ENCODE results near the gene PRR33. TPM values are rescaled to one million over a fixed set of nuclear protein-coding genes. Genes with fewer than 3 reads are reported as not detected.

The PRR33 gene
- total RNA-seq, 1 experiment from 2014 or later = not detected

GRCh38 chr11:1935156-1936071 is 43.7 kb upstream of the PRR33 start:
- TF ChIP-seq EZH2 (IDR thresholded peaks at IDR 0.05) (no peak), CTCF (IDR thresholded peaks at IDR 0.05 in 2 of 3, conservative IDR thresholded peaks at IDR 0.05 in 1 of 3; ENCODE audit: borderline replicate concordance in 1 of 3, insufficient read depth in 1 of 3, low read depth in 2 of 3, low read length in 2 of 3) (no peak), EGR1 (IDR thresholded peaks at IDR 0.05; ENCODE audit: low read depth) (no peak), SIN3A (IDR thresholded peaks at IDR 0.05; ENCODE audit: low read depth) (no peak), ZFX (IDR thresholded peaks at IDR 0.05) (no peak), POLR2AphosphoS5 (IDR thresholded peaks at IDR 0.05; ENCODE audit: low read depth, low read length) (no peak), CEBPB (IDR thresholded peaks at IDR 0.05; ENCODE audit: low read depth) (no peak), EZH2phosphoT487 (IDR thresholded peaks at IDR 0.05; ENCODE audit: borderline replicate concordance) (no peak), FOSL1 (IDR thresholded peaks at IDR 0.05; ENCODE audit: low read depth) (no peak), ZNF274 (IDR thresholded peaks at IDR 0.05; ENCODE audit: low read depth, low read length) (no peak), POLR2A (IDR thresholded peaks at IDR 0.05; ENCODE audit: borderline replicate concordance, extremely low read depth, insufficient read depth, insufficient read length) (no peak)
- TF ChIP-seq, protein P1, sequence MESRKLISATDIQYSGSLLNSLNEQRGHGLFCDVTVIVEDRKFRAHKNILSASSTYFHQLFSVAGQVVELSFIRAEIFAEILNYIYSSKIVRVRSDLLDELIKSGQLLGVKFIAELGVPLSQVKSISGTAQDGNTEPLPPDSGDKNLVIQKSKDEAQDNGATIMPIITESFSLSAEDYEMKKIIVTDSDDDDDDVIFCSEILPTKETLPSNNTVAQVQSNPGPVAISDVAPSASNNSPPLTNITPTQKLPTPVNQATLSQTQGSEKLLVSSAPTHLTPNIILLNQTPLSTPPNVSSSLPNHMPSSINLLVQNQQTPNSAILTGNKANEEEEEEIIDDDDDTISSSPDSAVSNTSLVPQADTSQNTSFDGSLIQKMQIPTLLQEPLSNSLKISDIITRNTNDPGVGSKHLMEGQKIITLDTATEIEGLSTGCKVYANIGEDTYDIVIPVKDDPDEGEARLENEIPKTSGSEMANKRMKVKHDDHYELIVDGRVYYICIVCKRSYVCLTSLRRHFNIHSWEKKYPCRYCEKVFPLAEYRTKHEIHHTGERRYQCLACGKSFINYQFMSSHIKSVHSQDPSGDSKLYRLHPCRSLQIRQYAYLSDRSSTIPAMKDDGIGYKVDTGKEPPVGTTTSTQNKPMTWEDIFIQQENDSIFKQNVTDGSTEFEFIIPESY (IDR thresholded peaks at IDR 0.05; ENCODE audit: extremely low read depth, insufficient replicate concordance, low read length) = no peak
- ChIA-PET RAD21 (ENCODE audit: low non-redundant PET in 1 of 2, low total read pairs in 2 of 2, uncharacterized antibody in 2 of 2, unreplicated experiment in 2 of 2) (no interaction called here), POLR2A (no interaction called here), CTCF (no interaction called here)
- no TSS peak for BruUV-seq (replicated peaks)
- intact Hi-C loops (cut with micrococcal nuclease) = no loop called here
- Histone ChIP-seq H3K9me2 (ENCODE audit: insufficient read depth) (no peaks in the 10 kb centered on the region), H3K9me3 (ENCODE audit: control insufficient read depth in 1 of 2, insufficient read depth in 1 of 2, low read depth in 1 of 2, low read length in 2 of 2) (no peaks in the 10 kb centered on the region), H4K20me1 (ENCODE audit: insufficient read depth) (no peaks in the 10 kb centered on the region), H3K27me3 (ENCODE audit: insufficient read depth, low read length) (no peaks in the 10 kb centered on the region), H3K9ac (ENCODE audit: low read length) (no peak overlapping the region), H3K36me3 (ENCODE audit: control insufficient read depth in 1 of 2, insufficient read depth in 2 of 2, low read length in 2 of 2) (no peaks in the 10 kb centered on the region), H3K27ac (ENCODE audit: low read depth, low read length) (no peak overlapping the region), H3K4me2 (ENCODE audit: low read length) (no peak overlapping the region), H3K4me3 (replicated peaks in 1 of 2; ENCODE audit: low read depth in 1 of 2, low read length in 2 of 2) (no peak overlapping the region), H3K4me1 (ENCODE audit: control insufficient read depth in 1 of 2, insufficient read depth in 2 of 2, low read length in 2 of 2) (no peaks in the 10 kb centered on the region), H3K79me2 (ENCODE audit: insufficient read depth, low read length) (no peaks in the 10 kb centered on the region), H2AFZ (ENCODE audit: low read depth, low read length, poor library complexity, severe bottlenecking) (no peak overlapping the region)
- no peak for ATAC-seq
- no peak for DNase-seq (ENCODE audit: low read depth, low spot score)
